Iris pigment epithelial cell (primary cell): ENCODE data around the gene AKAP9.
A peak's percentile ranks its signal among the peaks of the same experiment; 100 is the strongest.
"Not testable (repeated sequence)": the region's sequence is repeated elsewhere in the genome, so short reads cannot be mapped to it uniquely, and the experiment has no call there.

Experiments used
- DNase-seq: peaks from one replicate; pipeline ENCODE4 v3.0.0-alpha.2; 2011; ENCODE audit warnings: low read depth

Gene AKAP9

GRCh38 chr7:92010215-92010614, 69.6 kb downstream of the AKAP9 start:
- DNase-seq, result no peak

- DNase-seq, result no peak
Observed at GRCh38 chr7:92013611-92014010, 72.9 kb downstream of the AKAP9 start.

- DNase-seq, result peak; percentile 46
Observed at GRCh38 chr7:92020636-92021035, 80.0 kb downstream of the AKAP9 start.

GRCh38 chr7:92025260-92025659, 84.6 kb downstream of the AKAP9 start:
- peak; percentile 73 for DNase-seq

GRCh38 chr7:92026635-92027034, 86.0 kb downstream of the AKAP9 start:
- not testable (repeated sequence) for DNase-seq

- DNase-seq, result not testable (repeated sequence)
Observed at GRCh38 chr7:92027128-92027527, 86.5 kb downstream of the AKAP9 start.

- no peak for DNase-seq
Observed at GRCh38 chr7:92028226-92028625, 87.6 kb downstream of the AKAP9 start.

GRCh38 chr7:92028686-92029085, 88.0 kb downstream of the AKAP9 start:
- DNase-seq, result no peak

- peak; percentile 18 for DNase-seq
Observed at GRCh38 chr7:92034116-92034515, 93.5 kb downstream of the AKAP9 start.

- no peak for DNase-seq
Observed at GRCh38 chr7:92035576-92035975, 94.9 kb downstream of the AKAP9 start.

GRCh38 chr7:92039900-92040299, 99.2 kb downstream of the AKAP9 start:
- no peak for DNase-seq

- no peak for DNase-seq
Observed at GRCh38 chr7:92042056-92042737, 101.5 kb downstream of the AKAP9 start.

GRCh38 chr7:92043098-92043497, 102.4 kb downstream of the AKAP9 start:
- no peak for DNase-seq

GRCh38 chr7:92043637-92044036, 103.0 kb downstream of the AKAP9 start:
- no peak for DNase-seq

GRCh38 chr7:92044148-92044547, 103.5 kb downstream of the AKAP9 start:
- DNase-seq, result no peak

GRCh38 chr7:92044940-92045339, 104.3 kb downstream of the AKAP9 start:
- no peak for DNase-seq

GRCh38 chr7:92051655-92052054, 111.0 kb downstream of the AKAP9 start:
- no peak for DNase-seq

GRCh38 chr7:92052159-92052558, 111.5 kb downstream of the AKAP9 start:
- DNase-seq, result no peak

GRCh38 chr7:92052684-92053083, 112.0 kb downstream of the AKAP9 start:
- no peak for DNase-seq

- no peak for DNase-seq
Observed at GRCh38 chr7:92053312-92053711, 112.7 kb downstream of the AKAP9 start.

- no peak for DNase-seq
Observed at GRCh38 chr7:92056286-92056685, 115.6 kb downstream of the AKAP9 start.

GRCh38 chr7:92057375-92057774, 116.7 kb downstream of the AKAP9 start:
- peak; percentile 12 for DNase-seq

GRCh38 chr7:92058040-92058439, 117.4 kb downstream of the AKAP9 start:
- no peak for DNase-seq

- no peak for DNase-seq
Observed at GRCh38 chr7:92058899-92059298, 118.2 kb downstream of the AKAP9 start.
